ENCODE data around the gene ZDHHC8.

GRCh38 chr22:20158391-20159036 lies 26.9 kb downstream of the ZDHHC8 start:
- TF ChIP-seq CTCF (IDR thresholded peaks at IDR 0.05; ENCODE audit: borderline replicate concordance, extremely low read depth, low read length, poor library complexity, severe bottlenecking) (no peak), EZH2 (IDR thresholded peaks at IDR 0.05; ENCODE audit: borderline replicate concordance, low read depth, low read length, severe bottlenecking) (no peak)
